GM21529 (cell line): ENCODE measurements around the gene BBOX1.
"Not testable (repeated sequence)": the region's sequence is repeated elsewhere in the genome, so short reads cannot be mapped to it uniquely, and the experiment has no call there.

Experiments used
- ATAC-seq: cut with Tn5 transposase; IDR thresholded peaks from one replicate; pipeline ENCODE4 v1.9.1; 2021; ENCODE audit not compliant: unreplicated experiment

BBOX1 gene

DNA sequence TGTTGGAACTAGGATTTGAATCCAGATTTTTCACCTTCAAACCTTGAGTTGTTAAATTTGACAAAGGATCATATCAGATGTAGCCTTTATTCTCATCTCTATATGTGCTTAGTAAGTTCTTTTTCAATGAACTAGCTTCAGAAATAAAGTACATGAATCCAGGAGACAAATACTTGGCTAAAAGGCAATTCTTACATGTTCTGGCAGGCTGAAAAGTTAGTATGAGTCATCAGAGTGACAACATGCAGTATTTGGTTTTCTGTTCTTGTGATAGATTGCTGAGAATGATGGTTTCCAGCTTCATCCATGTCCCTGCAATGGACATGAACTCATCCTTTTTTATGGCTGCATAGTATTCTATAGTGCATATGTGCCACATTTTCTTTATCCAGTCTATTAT is 40.4 kb downstream of the BBOX1 start:
- no peak for ATAC-seq

- ATAC-seq, result no peak
Observed at GRCh38 chr11:27083241-27083640, 42.6 kb downstream of the BBOX1 start.

- ATAC-seq, result no peak
Observed at GRCh38 chr11:27083782-27084181, 43.2 kb downstream of the BBOX1 start.

DNA sequence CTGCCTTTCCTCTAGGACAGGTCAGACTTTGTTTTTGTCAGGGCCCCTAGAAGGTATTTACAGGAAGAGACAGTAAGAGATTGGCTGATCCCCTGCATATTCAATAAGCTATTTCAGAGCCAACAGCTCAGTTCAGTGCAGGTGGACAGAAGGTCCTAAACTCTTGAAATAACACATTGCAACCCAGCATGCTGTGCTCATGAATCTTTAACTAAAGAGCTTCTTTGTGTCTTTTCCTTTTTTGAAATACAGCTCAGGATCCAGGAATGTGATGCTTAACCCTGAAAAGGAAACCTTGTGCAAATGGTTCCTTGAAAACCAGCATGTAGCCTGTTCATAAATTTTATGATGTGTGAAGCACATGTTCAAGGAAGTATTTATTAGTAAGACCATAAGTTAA is 43.9 kb downstream of the BBOX1 start:
- ATAC-seq, result no peak

GRCh38 chr11:27085111-27085510 is 44.5 kb downstream of the BBOX1 start:
- ATAC-seq, result no peak

DNA sequence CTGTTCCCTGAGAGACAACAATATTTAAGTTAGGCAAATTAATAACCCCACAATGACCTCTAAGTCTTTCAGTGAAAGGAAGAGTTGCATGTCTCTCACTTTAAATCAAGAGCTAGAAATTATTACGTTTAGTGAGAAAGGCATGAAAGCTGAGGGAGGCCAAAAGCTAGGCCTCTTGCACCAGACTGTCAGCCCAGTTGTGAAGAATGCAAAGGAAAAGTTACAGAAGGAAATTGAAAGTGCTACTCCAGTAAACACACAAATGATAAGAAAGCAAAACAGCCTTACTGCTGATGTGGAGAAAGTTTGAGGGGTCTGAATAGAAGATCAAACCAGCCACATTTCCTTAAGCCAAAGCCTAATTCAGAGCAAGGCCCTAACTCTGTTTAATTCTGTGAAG is 45.0 kb downstream of the BBOX1 start:
- ATAC-seq, result no peak

- no peak for ATAC-seq
Observed at GRCh38 chr11:27087432-27087831, 46.8 kb downstream of the BBOX1 start.

DNA sequence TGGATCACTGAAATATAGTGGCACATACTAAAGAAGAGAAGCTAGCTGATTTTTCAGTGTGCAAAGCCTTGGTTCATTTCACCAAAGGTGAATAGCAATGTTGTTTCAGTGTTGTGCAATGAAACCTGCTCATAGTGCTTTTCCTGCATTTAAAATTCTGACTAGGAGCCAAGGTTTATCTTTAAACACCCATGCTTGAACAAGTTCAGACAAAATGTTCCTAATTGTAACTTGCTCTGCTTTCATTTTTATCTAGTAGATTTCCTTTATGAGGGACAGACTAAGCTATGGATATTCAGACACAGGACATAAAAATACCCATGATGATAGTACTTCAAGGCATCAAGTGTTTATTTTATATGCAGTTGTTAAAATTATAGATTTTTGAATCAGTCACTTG is 47.7 kb downstream of the BBOX1 start:
- ATAC-seq, result no peak

DNA sequence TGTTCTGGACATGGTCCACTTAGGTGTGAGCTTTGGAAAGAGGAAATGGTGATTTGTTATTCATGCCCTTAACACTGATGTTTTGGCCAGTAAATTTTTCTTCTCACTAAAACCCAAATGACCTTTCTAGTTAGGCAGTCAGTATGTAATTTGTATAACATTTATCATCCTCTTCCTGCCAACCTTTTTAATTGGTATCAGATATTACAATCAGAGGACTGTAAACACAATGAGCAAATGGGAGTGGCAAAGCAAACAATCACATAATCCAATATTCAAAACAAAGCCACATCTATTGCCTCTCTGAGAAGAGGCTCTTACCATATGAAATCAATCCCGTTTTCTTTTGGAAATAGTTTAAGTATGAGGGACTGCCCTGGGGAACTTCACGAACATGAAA is 49.1 kb downstream of the BBOX1 start:
- ATAC-seq, result no peak

DNA sequence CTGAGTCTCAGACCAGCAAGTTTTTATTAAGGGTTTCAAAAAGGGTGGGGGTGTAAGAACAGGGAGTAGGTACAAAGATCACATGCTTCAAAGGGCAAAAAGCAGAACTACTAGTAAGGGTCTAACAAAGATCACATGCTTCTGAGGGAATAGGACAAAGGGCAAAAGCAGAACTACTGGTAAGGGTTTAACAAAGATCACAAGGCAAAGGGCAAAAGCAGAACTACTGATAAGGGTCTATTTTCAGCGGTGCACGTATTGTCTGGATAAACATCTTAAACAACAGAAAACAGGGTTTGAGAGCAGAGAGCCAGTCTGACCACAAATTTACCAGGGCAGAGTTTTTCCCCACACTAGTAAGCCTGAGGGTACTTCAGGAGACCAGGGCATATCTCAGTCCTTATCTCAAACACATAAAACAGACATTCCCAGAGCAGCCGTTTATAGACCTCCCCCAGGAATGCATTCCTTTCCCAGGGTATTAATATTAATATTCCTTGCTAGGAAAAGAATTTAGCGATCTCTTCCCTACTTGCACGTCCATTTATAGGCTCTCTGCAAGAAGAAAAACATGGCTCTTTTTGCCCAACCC is 49.8 kb downstream of the BBOX1 start:
- ATAC-seq, result not testable (repeated sequence)

DNA sequence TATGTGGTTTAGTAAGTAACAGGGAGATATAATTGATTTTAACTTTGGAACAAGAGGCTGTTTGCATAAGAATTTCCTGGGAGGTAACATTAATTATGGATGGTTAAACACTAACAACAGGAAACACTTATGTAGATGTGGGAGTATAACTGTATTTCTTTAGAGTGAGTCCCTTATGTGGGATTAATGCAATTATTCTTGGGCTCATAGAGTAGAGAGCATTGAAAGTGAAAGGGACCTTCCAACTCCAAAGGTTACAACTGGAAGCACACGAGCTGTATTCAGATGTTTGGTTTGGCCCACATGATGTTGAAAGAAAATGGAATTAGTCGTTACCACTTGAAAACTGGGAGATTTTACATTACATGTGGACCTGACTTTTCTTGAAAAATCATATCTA is 53.5 kb downstream of the BBOX1 start:
- ATAC-seq, result no peak

GRCh38 chr11:27095059-27095458 is 54.4 kb downstream of the BBOX1 start:
- no peak for ATAC-seq

DNA sequence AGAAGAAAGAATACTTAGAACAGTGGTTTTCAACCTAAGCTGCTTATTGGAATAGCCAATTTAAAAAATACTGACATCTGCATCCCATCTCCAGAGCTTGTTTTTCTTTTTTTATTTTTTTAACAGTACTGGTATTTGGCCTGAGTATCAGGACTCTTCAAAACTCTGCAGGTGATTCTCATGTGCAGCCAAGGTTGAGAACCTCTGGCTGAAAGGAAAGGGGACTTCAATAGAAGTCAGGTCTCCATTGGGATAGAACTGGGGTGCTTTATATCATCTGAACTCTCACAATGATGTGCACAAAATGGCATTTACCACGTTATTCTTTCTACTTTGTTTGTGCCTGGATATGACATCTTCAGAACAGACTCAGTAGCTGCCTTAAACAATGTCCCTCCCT is 55.3 kb downstream of the BBOX1 start:
- ATAC-seq, result no peak

GRCh38 chr11:27097551-27097950 is 56.9 kb downstream of the BBOX1 start:
- ATAC-seq, result no peak

DNA sequence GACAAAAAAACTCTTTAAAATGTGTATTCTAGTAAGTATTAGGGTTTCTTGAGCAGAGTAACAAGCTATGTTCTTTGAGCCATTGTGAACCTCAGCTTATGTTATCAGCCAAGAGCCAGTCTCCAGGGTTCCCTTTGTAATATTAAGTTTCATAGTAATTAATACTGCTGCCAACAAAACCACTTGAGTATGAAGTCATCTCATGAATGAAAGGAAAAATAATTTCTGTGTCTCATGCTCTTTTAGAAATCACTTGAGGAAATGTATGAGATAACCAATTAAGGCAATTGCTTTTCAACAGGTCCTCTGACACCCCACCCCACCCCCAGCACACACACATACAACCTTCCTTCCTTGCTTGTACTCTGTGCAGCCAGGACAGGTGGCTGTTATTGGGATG is 59.9 kb downstream of the BBOX1 start:
- no peak for ATAC-seq

GRCh38 chr11:27107548-27107947 is 66.9 kb downstream of the BBOX1 start:
- ATAC-seq, result no peak

GRCh38 chr11:27108809-27109208 is 68.2 kb downstream of the BBOX1 start:
- ATAC-seq, result no peak

DNA sequence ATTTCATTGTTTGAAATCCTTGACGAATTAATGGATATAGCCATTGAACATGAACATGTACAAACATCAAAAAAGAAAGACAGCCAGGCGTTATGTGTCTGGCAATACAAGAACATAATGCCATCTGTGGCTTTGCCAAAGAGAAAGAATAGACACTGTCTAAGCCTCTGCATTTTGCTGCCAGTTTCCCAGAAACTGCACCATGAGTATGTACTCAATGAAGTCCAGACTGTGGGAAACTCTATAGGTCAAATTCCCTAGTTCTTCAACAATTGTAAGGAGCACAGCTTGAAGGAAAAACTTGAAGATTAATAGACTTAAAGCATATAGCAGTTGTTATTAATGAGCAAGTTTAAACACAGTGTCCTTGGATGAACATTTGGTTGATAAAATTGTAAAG is 71.3 kb downstream of the BBOX1 start:
- ATAC-seq, result no peak

DNA sequence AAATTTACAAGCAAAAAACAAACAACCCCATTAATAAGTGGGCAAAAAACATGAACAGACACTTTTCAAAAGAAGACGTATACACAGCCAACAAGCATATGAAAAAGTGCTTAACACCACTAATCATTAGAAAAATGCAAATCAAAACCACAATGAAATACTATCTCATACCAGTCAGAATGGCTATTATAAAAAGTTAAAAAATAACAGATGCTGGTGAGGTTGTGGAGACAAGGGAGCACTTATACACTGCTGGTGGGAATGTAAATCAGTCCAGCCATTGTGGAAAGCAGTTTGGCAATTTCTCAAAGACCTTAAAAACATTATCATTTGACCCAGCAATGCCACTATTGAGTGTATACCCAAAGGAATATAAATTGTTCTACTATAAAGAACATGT is 72.3 kb downstream of the BBOX1 start:
- ATAC-seq, result no peak

DNA sequence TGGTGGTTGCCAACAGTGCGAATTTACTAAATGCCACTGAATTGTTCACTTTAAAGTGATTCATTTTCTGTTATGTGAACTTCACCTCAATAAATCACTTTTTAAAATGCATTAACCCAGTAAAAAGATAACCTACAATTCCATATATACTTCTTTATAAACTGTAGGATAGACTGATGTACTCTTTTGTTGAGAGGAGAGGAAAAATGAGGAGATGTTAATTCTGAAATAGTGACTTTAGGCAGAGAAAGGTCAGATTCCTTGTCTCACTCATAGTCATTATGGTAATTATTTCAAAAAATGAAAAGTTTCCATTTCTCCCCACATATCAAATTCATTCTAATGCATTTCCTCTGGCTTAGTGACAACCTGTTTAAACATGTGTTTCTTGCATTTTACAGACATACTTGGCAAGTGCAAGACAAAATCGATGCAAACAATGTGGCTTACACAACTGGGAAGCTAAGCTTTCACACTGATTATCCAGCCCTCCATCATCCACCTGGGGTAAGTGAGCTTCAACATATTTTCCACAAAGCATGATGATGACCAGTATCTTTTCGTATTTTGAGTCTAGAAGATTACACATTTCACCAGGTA is 74.5 kb downstream of the BBOX1 start:
- no peak for ATAC-seq

GRCh38 chr11:27116684-27117083 is 76.1 kb downstream of the BBOX1 start:
- ATAC-seq, result no peak

DNA sequence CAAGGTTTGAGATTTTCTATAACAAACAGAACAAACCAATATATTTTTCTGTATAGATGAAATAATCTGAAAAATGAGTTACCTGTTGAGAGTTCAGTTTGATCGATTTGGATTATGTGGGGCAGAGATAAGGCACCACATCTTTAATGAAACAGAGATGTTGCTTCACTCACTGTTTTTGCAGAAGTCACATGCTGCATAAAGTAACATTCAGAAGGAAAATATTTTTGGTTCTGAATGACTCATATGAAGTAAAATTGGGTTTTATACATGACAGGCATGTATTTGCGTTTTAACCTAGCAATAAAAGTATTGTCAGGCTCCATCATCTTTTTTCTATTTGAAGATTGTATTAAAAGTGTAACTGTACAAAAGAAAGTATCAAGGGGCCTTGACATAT is 77.8 kb downstream of the BBOX1 start:
- ATAC-seq, result no peak

DNA sequence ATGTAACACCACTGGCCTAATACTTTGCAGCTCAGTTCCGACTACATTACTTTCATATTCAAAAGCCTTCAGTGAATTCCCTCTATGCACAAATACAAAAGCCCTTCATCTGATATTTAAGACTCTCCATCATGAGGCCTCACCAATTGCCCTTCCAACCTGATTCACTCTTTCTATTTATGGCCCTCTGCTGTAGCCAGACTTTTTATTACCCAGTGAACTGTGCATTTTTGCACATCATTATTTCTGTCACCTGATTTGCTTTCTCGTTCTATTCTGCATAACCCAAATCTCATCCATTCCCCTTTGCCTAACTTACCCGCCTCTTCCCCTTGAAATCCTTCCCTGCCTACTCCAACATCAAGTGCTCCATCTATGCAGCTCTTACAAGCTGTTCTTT is 78.3 kb downstream of the BBOX1 start:
- no peak for ATAC-seq
